HG02678 (cell line): ENCODE results near the gene CTSA.
"Not testable (repeated sequence)": the region's sequence is repeated elsewhere in the genome, so short reads cannot be mapped to it uniquely, and the experiment has no call there.

Experiments used
- ATAC-seq: cut with Tn5 transposase; IDR thresholded peaks from one replicate; pipeline ENCODE4 v1.9.1; 2021; ENCODE audit warnings: mild to moderate bottlenecking, moderate library complexity; ENCODE audit not compliant: unreplicated experiment

The CTSA gene

DNA sequence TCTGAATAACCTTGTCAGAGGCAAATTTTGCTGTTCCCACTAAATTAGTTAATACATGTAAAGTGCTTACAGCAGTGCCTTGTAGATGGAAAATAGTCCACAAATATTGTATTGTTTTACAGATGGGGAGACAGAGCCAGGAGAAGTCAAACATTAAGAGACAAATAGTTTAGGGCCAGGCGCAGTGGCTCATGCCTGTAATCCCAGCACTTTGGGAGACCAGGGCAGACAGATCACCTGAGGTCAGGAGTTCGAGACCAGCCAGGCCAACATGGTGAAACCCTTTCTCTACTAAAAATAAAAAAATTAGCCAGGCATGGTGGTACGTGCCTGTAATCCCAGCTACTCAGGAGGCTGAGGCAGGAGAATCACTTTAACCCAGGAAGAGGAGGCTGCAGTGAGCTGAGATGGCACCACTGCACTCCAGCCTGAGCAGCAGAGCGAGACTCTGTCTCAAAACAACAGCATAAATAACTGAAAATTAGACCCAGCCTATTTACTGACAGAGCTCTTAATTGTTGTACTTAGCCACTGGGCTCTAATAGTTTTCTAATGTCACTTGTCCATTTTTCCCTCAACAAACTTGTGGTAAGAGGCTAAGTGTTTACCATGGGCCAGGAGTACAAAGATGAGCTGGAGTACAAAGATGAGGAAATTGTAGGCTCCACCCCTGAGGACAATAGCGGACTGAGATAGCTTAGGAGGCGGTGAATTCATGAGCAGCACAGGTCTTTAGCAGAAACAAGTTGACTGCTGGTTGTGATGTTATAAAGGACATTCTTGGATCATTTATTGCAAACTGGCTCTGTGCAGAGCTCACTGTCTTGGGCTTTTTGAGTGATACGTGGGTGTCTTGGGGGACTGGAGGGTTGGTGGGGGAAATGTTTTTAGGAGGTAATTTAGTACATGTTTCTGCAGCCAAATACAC lies 27.3 kb upstream of the CTSA start:
- ATAC-seq, result no peak

DNA sequence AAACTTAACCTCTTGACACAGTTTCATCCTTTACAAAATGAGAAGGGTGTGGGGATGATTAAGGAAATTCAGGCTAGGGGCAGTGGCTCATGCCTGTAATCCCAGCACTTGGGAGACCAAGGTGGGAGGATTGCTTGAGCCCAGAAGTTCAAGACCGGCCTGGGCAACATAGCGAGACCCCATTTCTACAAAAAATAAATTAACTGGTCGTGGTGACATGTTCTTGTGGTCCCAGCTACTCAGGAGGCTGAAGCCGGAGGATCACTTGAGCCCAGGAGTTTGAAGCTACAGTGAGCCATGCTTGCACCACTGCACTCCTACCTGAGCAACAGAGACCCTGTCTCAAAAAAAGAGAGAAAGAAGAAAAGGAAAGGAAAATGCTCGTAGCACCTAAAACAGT lies 24.7 kb upstream of the CTSA start:
- no peak for ATAC-seq

DNA sequence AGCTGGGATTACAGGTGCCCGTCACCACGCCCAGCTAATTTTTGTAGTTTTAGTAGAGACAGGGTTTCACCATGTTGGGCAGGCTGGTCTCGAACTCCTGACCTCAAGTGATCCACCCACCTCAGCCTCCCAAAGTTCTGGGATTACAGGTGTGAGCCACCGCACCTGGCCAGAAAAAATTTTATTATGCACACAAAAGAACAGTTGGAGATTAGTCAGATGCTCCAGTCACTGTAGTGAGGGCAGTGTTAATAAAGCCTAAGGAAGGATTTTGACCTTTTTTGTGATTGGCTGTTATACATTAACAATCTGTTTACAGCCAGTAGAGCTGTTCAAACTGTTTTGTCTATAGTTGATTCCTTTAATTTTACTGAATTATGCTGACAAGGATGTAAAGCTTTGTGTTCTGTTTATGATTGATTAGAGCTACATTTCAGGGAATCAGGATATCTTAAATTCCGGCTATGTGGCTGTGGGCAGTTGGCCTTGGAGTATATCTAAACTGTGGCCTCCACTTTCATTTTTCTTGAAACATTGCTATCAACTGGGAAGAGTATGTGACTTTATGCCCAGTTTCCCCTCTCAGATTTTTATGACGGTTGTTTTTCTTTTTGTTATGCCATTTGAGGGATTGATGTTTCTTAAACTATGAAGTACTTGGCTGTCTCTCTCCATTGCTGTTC lies 23.9 kb upstream of the CTSA start:
- no peak for ATAC-seq

DNA sequence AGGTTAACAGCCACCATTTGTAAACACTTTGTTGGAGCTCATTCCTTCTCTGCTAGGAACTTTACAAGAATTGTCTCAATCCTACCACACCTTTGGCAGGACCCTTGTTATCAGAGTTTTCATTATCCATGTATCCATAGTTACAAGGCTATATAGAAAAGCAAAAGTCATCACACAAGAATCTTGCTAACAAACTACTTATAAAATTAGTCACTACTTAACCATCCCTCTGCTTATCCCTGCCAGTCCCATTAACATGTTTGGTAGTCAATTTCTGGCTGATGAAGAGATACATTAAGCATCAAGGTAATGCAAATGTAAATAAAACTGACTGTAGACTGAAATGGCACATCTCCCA lies 23.3 kb upstream of the CTSA start:
- no peak for ATAC-seq

DNA sequence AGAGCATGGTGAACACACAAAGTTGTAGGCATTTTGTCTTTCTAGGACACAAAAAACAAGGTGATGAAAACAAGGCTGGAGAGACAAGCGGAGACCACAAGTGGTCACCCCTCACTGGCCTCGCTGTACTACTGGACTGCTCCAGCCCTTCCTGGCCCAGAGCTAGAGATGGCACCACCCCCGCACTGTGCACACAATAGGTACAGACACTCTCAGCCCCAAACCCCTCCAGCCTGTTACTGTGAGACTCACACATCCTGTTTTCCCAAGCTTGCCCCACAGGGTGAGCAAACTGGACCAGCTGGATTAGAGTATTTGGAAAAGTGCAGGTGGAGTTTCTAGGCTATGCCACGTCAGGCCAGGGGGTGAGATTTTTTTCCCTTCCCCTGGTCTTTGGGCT lies 18.5 kb upstream of the CTSA start:
- ATAC-seq, result no peak

DNA sequence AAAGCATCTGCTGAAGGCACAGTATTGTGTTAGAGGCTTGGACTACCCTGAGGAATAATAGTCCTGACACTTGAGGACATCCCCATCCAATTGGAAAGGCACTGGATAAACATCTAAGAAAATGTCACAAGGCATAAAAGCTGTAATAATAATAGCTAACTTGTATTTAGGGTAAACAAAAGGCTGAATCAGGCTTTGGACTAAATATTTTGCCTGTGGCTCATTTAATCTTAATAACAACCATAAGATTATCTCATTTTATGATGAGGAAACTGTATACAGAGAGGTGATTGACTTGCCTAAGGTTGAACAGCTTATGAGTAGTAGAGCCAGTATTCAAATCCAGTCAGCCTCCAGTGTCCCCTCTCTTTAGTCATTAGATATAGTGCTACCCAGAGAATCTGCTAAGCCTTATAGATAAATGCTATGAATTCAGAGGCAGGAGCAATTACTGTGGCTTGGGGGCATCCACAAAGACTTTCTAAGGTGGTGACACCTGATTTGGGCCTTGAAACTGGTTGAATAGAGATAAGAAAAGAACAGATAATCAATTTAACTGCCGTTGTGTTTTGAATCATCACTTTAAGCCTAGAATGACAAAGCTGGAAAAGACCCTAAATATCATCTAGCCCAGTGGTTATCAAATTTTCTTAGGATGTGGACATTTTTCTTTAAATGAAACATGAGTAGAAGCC lies 17.6 kb upstream of the CTSA start:
- no peak for ATAC-seq

DNA sequence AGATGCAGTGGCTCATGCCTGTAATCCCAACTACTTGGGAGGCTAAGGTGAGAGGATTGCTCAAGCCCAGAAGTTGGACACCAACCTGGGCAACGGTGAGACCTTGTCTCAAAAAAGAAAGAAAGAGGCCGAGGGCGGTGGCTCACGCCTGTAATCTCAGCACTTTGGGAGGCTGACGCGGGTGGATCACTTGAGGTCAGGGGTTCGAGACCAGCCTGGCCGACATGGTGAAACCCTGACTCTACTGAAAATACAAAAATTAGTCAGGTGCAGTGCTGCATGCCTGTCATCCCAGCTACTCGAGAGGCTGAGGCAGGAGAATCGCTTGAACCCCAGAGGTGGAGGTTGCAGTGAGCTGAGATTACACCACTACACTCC lies 17.0 kb upstream of the CTSA start:
- not testable (repeated sequence) for ATAC-seq

DNA sequence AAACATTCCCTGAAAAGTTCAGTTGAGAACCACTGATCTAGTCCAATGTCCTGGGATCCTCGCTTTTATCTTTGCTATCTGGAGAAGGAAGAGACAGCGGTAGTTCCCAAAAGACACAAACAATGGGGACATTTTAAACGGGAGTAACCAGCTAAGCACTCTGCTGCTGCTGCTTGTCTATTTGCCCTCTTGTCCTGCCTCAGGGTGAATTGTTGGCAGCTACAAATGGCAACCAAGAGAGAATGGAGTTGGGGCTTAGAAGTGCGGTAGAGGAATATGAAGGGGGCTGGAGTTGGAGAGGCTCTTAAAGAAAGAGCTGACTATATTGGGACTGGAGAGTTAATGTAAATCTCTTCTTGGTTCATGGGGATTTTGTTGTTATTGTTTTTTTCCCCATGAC lies 16.6 kb upstream of the CTSA start:
- no peak for ATAC-seq

DNA sequence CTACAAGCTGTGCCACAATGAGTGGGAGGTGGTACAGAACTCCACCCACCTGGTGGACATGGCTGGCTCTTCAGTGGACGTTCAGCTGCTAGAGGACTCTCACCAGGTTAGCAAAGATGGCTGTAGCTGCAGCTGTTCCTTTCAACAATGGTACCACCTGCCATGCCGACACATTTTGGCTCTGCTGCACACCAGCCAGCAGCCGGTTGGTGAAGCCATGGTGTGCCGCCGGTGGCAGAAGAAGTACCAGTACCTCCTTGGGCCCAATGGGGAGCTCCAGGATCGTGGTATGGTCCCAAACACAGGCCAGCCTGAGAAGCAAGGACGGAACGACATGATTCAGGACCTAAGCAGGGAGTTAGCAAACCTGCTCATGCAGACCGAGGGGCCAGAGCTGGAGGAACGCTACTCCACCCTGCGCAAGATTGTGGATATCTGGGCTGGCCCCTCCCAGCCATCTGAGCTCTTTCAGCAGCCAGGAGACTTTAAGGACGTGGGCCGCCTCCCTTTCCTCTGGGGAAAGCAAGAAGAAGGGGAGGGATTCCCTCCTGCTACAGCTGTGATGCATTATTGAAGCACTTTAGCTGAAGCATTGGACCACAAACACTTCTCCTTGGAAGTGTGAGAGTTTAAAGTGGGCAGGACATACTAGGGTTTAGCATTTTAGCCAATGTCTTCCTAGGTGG lies 12.9 kb upstream of the CTSA start:
- no peak for ATAC-seq

DNA sequence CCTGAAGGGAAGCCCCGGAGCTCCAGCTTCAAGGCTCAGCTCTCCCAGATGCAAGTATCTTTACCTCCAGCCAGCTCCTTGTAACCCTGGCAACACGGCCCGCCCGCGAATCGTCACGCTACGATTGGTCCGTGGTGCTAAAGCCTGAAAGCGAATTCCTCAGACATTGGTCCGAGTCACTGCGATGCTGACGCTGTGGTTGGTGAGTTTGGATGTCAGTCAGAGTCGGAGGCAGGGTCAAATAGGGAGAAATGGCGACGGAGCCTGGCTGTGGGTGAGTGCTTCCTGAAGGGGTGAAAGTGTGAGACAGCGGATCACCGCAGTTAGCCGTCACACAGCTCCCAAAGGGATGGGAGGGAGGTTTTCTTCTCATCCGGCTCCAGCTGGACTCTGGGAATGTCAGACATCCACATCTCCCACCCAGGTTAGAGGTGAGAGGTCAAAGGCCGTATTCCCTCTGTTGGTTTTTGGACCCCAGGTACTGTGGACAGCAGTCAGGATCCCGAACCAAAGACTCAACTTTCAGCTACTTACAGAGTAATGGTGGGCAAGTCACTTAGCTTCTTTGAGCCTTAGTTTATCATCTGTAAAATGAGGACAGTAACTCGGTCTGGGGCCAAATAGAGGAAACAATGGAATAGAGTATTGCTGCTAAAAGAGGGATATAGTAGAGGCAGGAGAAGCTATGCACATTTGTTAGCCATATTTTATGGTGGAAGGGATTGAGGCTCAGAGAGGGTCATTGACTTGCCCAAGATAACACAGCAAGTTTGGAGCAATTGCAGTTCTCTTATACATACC lies 9.9 kb upstream of the CTSA start, which contains the start of gene ZSWIM1:
TSS of gene ZSWIM1 (plus strand) at position 240 of the 801 bp plus-strand sequence. CDS start 1,366 bp downstream, outside the sequence.
- peak; percentile 97 for ATAC-seq

DNA sequence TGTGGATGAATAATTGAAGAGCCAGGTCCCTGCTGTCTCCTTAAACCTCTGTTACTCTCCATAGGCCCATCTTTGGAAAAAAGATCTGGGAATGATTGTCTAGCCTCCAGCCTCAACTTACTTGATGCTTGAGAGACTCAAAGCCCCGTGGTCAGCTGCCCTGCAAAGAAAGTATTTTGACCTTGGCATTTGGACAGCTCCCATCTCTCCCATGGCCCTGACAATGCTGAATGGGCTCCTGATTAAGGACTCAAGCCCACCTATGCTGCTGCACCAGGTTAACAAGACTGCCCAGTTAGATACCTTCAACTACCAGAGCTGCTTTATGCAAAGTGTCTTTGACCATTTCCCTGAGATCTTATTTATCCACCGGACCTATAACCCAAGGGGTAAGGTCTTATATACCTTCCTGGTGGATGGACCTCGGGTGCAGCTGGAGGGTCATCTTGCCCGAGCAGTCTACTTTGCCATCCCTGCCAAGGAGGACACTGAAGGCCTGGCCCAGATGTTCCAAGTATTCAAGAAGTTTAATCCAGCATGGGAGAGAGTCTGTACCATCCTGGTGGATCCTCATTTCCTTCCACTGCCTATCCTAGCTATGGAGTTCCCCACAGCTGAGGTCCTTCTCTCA lies 8.6 kb upstream of the CTSA start:
- no peak for ATAC-seq

DNA sequence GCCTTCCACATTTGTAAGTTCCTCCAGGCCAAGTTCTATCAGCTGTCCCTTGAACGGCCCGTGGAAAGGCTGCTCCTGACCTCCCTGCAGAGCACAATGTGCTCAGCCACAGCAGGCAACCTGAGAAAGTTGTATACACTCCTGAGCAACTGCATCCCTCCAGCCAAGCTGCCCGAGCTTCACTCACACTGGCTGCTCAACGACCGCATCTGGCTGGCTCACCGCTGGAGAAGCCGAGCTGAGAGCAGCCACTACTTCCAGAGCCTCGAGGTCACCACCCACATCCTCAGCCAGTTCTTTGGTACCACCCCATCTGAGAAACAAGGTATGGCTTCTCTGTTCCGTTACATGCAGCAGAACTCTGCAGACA lies 8.1 kb upstream of the CTSA start:
- no peak for ATAC-seq

DNA sequence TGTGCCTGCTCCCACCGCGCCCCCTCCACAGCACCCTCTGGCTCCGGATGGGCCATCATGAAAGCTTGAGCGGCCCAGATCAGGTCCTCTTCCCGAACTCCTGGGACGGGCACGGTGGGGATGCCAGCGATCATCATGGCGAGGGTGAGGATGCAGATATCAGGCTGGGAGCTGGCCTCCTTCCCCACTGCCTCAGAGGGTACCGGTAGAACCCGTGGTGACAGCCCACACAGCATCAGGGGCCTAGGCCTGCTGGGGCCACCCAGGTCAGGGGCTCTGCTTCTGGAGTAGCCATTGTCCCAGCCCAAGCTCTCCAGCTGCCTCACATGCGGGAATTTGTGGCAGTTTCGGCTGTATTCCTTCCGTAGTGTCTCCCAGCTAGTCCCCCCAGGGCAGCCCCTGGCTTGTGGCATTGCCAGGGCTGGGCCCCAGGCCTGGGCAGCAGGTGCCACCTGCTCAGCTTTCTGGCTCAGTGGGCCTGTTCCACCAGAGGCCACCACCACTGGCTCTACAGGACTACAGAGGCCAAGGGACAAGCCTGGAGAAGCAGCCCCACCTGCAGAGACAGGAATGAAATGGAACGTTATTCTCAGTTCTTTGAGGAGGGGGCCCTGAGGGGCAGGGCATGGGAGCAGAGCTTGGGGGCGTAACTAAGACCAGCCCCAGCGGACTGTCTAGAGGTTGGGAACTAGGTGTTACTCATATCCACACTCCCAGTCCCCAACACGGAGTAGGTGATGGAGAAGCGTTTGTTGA lies 4.4 kb upstream of the CTSA start:
- ATAC-seq, result no peak

DNA sequence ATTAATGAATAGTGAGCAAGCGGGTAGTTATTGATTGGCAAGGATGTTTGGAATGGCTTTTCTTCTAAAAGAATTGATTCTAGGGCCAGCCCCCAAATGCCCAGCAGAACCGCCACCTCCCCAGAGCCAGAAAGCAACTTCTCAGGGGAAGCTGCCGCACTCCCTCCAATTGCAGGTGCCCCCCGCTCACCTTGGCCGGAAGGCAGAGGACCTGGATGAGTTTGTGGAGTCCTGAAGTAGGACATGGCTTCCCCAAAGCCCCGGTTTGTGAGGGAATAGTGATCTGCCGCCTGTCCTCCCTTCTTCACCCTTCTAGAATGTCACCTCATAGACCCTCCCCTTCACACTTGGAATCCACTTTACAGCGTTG lies 3.8 kb upstream of the CTSA start, which contains the start of gene SPATA25:
TSS of gene SPATA25 (minus strand) at position 277 of the 370 bp plus-strand sequence. CDS start at position 245, 32 bp downstream.
- no peak for ATAC-seq

DNA sequence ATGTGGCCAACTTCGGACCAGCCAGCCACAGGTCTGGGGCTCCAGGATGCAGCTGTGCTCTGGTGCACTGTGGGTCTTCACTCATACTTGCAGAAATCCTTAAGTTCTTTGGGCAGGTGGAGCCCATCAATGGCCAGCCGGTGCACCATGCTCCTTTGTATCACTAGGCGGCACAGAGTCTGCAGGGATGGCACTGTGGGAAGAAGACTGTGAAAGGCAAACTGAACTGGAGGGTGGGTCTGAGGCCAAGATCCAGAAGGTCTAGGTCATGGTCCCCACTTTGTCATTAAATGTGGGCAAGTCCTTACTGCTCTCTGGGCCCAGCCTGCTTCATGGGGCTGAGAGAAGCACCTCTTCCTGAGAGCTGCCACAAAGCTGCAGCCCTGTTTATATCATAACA lies 2.5 kb upstream of the CTSA start:
- ATAC-seq, result no peak

DNA sequence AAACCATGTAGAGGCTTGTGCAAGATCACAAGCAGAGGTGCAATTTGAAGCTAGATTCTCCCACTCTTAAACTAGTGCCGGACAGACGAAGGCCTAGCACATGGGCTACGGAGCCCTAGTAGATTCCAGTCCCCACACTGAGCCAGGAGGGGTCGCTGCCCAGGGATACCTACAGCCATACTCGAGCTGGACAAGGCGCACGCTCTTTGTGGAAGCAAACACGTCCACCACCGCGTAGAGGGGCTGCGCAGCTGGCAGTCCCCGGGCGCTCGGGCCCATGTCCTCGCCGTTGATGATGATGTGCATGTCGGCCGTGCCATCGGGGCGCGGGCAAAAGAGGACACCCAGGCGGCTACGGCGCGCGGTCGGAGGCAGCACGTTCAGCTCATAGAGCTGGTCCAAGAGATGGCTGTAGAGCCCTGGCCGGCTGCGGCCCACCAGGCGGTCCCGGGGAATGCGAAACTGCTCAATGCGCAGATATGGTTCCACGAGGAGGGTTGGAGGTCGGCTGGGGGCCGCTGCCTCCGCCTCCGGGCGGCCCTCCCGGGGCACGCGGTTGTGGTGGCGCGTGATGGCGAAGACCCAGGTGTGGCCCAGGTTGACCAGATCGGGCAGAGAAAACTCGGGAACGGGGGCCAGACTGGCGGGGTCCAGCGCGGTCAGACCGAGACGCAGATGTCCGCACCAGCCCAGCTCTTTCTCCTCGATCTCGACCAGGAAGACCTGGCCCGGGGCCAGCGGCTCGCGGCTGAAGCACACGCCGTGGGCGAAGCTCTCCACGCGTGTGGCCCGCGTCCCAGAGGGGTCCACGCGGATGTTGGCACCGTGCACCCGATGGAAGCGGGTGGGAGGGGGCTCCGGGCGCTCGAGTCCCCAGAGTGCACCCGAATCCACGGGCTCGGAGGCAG lies 804 bp upstream of the CTSA start:
- ATAC-seq, result peak; percentile 27

DNA sequence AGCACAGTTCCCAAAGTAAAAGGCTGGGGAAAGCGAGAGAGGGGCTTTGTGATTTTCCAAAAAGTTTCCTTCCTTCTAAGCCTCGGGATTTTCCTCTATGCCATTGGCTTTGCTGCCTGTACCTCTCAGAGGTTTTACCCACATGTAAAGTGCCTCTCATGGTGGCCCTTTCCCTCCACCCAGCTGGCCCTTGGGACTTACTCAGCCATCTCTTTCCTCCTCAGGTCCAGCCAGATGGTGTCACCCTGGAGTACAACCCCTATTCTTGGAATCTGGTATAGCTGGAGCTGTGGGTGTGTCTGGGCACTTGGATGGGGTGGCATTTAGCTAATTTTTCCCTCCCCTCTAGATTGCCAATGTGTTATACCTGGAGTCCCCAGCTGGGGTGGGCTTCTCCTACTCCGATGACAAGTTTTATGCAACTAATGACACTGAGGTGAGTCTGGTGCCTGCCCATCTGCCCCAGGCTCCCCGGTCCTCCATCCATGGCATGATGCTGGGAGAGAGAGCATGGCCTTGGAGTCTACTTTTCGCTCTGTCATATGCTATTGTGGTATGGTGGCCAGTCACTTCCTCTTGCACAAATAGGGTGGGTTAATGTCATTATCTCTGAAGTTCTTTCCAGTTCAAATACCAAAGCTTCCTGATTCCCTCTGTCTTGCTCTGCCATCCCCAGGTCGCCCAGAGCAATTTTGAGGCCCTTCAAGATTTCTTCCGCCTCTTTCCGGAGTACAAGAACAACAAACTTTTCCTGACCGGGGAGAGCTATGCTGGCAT lies 1.1 kb downstream of the CTSA start:
- ATAC-seq, result no peak
